ENCODE results near the gene BRSK1.

BRSK1 gene

GRCh38 chr19:55350620-55351315 lies 67.0 kb downstream of the BRSK1 start:
- in situ Hi-C loops (cut with HindIII; ENCODE audit: low sequenced_read_pairs), result loop anchor here (5.0 to 10.0 kb wide), 2 partner anchors 53 to 124 kb away; partner anchors contain the start of gene ZNF628

DNA sequence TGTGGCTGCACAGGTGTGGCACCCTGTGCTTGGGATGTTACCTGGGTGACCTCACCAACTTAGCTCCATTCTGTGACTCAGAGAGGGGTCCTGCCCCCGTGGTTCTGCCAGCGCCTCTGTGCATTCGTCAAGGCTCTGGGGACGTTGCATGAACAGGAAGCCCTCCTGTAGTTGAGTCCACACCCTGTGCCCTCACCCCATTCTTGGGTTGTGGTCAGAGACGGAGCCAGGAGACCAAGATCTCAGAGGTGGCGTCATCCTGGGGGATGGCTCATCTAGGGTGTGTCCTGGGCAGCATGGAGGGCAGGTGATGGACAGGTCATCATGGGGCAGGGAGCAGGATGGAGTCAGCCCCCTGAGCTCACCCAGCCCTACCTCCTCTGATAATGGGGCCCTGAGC lies 68.2 kb downstream of the BRSK1 start:
- in situ Hi-C loops (cut with HindIII; ENCODE audit: low sequenced_read_pairs), result loop anchor here (5.0 to 10.0 kb wide), 2 partner anchors 55 to 123 kb away; partner anchors contain the start of gene ZNF628

DNA sequence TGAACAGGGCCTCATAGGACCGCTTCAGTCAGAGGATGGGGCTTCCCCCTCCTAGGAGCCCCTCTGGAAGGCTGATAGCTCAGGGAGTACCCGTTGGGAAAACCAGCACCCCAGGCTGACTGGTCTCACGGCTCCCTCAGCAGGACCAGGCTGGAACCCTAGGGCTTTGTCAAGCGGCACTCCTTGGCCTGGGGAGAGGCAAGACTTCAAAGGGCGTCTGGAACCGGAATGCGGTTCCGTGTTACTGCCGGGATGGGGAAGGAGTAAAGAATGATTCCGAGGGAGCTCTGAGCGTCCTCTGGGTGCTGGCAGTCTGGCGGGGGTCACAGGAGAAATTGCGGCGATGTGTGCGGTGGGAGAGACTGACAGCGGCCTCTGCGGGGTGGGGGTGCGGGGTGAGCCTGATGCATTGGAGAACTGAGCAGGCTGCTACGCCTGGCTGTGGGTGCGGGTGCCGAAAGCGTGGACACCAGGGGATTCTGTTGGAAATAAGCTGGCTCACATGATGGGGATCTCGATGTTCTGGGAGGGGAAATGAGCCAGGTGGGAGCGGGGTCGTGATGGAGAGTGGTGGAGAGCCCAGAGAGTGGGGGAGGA lies 68.8 kb downstream of the BRSK1 start:
- in situ Hi-C loops (cut with HindIII; ENCODE audit: low sequenced_read_pairs), result loop anchor here (5.0 to 10.0 kb wide), 2 partner anchors 55 to 122 kb away; partner anchors contain the start of gene ZNF628

GRCh38 chr19:55353356-55353802 lies 69.6 kb downstream of the BRSK1 start:
- in situ Hi-C loops (cut with HindIII; ENCODE audit: low sequenced_read_pairs), result loop anchor here (5.0 to 10.0 kb wide), 2 partner anchors 56 to 121 kb away; partner anchors contain the start of gene ZNF628

DNA sequence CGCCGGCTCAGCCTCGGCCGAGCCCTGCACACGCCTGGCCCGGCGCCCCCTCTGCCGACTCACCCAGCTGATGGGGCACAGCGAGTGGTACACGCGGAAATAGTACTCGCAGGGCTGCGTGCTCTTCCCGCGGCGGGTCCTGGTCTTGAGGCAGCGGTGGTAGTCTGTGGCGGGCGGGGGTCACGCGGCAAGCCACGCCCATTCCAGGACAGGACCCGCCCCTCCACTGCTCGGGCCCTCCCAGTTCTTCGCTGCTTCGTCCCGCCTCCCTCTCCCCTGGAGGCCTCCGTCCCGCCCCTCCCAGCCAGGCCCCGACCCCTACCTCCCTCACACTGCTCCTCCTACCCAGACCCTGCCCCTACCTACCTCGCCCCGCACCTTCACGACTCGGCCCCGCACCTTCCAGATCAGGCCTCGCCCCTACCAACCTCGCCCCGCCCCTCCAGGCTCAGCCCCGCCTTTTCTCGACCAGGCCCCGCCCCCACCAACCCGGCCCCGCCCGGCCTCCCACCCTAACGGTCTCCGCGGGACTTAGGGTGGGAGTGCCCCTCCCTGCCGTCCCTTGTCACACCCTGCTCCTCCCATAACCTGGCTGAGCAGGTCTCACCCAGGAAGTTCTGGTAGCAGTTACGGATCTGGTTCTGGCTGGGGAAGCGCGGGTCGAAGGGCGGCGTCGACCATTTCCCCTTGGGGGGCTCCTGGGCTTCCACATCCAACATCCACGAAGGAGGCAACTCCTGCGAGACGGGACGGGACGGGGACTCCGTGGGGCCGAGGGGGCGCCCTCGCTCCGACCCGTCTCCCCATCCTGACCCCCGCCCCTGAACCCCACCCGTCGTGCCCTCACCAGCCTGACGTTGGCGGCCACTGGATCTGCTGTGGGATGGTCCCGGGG lies 70.3 kb downstream of the BRSK1 start:
- in situ Hi-C loops (cut with HindIII; ENCODE audit: low sequenced_read_pairs), result loop anchor here (5.0 to 10.0 kb wide), 2 partner anchors 57 to 121 kb away; partner anchors contain the start of gene ZNF628

DNA sequence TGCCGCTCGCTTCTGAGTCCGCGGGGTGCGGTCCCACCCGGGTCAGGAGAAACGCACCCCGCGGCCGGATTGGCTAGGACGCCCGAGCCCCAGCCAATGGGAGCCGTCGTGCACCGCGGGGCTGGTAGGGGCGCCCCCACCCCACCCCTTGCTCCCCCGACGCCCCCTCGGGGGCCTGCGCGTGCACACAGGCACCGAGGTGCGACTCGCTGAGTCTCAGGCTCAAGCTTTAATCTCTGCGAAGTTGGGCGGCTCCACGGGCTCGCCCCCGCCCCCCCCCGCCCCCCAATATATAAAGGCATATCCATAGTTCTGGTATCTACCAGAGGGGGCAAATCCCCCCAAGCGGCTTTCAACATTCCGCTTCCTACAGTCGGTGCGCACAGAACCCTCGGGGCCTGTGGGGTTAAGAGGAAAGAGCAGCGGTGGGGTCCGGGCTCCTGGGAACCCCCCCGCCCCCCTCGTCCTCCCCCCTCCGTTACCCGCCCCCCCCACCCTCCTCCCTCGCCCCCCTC lies 71.0 kb downstream of the BRSK1 start, which contains the start of gene COX6B2:
TSS of gene COX6B2 (minus strand) at position 22 of the 515 bp plus-strand sequence. CDS start 198 bp downstream, outside the sequence.
- in situ Hi-C loops (cut with HindIII; ENCODE audit: low sequenced_read_pairs), result loop anchor here (5.0 to 10.0 kb wide), 2 partner anchors 57 to 120 kb away; partner anchors contain the start of gene ZNF628

- in situ Hi-C loops (cut with HindIII; ENCODE audit: low sequenced_read_pairs), result loop anchor here (10.0 kb wide), 1 partner anchor 119 kb away; the partner anchor contains the start of gene ZNF628
Measured at GRCh38 chr19:55355213-55355821, 71.5 kb downstream of the BRSK1 start.

DNA sequence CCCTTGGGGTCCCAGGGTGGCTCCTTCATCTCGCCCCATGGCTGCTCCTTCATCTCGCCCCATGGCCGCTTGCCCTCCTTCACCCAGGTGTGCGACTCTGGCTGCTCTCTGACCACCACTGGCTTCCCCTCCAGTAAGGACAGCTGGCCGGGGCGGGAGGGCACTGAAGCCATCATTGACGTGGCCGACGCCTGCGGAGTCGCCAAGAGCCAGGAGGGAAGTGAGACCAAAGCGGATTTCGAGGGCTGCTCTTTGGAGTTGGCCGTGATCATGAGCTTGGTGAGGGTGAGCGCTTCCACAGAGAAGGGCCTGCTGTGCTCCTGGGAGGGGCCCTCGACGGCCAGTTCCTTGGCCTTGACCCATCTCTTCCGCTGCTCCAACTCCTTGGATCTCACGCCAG lies 74.7 kb downstream of the BRSK1 start:
- in situ Hi-C loops (cut with HindIII; ENCODE audit: low sequenced_read_pairs), result loop anchor here (10.0 kb wide), 1 partner anchor 116 kb away; the partner anchor contains the start of gene ZNF628

DNA sequence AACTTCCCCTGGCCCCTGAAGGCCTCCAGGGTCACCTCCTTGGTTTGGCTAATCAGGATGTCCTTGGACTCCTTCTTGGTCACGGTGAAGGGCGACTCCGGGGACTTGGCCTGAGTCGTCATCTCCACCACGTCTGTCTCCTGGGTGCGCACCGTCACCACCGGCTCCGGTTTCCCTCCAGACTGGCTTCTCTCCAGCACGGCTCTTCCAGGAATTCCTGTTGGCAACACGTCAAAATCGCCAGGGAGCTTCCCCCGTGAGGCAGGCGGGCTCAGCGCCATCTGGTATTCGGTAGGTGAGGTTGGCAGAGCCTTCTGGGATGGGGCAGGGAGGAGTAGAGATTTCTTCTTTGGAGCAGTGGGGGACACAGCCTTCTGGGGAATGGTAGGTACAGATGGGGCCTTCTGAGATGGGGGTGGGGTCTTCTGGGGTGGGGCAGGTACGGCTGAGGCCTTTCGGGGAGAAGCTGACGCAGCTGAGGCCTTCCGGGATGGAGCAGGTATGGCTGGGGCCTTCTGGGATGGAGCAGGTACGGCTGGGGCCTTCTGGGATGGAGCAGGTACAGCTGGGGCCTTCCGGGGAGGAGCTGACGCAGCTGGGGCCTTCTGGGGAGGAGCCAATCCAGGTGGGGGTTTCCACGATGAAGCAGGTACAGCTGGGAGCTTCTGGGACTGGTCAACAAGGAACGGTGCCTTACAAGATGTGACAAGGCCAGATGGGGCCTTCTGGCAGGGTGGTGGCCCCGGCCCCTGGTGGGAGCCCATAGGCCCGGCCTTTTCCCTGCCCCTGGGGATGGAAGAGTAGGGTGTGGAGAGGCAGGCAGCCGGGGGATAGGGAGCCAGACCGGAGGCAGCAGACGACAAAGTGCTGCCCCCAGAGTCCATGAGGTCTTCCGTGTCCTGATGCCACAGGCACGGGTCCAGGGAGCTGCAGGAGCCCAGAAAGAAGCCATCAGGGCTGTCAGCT lies 75.4 kb downstream of the BRSK1 start:
- in situ Hi-C loops (cut with HindIII; ENCODE audit: low sequenced_read_pairs), result loop anchor here (10.0 kb wide), 1 partner anchor 116 kb away; the partner anchor contains the start of gene ZNF628

DNA sequence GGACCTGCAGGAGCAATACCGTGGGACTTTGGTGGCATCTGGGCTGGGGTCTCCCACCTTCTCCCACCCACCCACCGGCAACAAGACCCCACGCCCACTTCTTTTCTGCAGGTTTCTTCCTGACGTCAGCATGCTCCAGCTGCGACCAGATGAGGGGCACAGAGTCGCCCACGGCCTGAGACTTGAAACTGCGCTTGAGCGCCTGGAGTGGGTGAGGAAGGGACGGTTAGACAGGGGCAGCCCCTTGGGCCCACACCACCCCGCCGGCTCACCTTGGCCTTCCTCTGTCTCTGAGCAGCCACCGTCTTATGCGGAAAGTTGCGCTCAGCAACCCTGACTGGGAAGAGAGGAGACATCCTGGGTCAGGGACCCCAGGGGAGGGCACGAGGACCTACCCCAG lies 77.1 kb downstream of the BRSK1 start:
- in situ Hi-C loops (cut with HindIII; ENCODE audit: low sequenced_read_pairs), result no loop called here
